ENCODE results near the gene TUSC2.

TUSC2 gene

GRCh38 chr3:50336452-50337174, 8.6 kb upstream of the TUSC2 start:
- Histone ChIP-seq H3K36me3 (ENCODE audit: insufficient read depth, low read length) (peaks cover 43% of the 10 kb centered on the region), H3K9ac (ENCODE audit: low read depth, low read length) (peak overlapping the region; percentile 93), H3K4me3 (ENCODE audit: low read depth in 1 of 2, low read length in 2 of 2) (peak overlapping the region; percentile 66 to 90), H3K27ac (ENCODE audit: low read length) (peak overlapping the region; percentile 98), H3K9me3 (ENCODE audit: insufficient read depth, low read length, severe bottlenecking) (no peaks in the 10 kb centered on the region), H3K4me2 (ENCODE audit: insufficient read depth, low read length) (peak overlapping the region; percentile 81), H3K27me3 (ENCODE audit: insufficient read depth, low read length, poor library complexity) (peaks cover 4% of the 10 kb centered on the region), H4K20me1 (ENCODE audit: insufficient read depth, low read length) (peaks cover 45% of the 10 kb centered on the region), H2AFZ (ENCODE audit: low read depth, low read length) (peak overlapping the region; percentile 78), H3K79me2 (ENCODE audit: insufficient read depth, low read length) (peaks cover 71% of the 10 kb centered on the region), H3K4me1 (ENCODE audit: insufficient read depth, low read length) (peaks cover 69% of the 10 kb centered on the region)
- TF ChIP-seq, protein P1, sequence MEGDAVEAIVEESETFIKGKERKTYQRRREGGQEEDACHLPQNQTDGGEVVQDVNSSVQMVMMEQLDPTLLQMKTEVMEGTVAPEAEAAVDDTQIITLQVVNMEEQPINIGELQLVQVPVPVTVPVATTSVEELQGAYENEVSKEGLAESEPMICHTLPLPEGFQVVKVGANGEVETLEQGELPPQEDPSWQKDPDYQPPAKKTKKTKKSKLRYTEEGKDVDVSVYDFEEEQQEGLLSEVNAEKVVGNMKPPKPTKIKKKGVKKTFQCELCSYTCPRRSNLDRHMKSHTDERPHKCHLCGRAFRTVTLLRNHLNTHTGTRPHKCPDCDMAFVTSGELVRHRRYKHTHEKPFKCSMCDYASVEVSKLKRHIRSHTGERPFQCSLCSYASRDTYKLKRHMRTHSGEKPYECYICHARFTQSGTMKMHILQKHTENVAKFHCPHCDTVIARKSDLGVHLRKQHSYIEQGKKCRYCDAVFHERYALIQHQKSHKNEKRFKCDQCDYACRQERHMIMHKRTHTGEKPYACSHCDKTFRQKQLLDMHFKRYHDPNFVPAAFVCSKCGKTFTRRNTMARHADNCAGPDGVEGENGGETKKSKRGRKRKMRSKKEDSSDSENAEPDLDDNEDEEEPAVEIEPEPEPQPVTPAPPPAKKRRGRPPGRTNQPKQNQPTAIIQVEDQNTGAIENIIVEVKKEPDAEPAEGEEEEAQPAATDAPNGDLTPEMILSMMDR (IDR thresholded peaks at IDR 0.05; ENCODE audit: borderline replicate concordance, extremely low read depth, low read length, poor library complexity, severe bottlenecking), result peak; percentile 1
- no peak for TF ChIP-seq EZH2 (IDR thresholded peaks at IDR 0.05; ENCODE audit: borderline replicate concordance, low read depth, low read length, severe bottlenecking)
- no peak for DNase-seq
- ATAC-seq (ENCODE audit: insufficient read depth, low read depth), result peak; percentile 62

DNA sequence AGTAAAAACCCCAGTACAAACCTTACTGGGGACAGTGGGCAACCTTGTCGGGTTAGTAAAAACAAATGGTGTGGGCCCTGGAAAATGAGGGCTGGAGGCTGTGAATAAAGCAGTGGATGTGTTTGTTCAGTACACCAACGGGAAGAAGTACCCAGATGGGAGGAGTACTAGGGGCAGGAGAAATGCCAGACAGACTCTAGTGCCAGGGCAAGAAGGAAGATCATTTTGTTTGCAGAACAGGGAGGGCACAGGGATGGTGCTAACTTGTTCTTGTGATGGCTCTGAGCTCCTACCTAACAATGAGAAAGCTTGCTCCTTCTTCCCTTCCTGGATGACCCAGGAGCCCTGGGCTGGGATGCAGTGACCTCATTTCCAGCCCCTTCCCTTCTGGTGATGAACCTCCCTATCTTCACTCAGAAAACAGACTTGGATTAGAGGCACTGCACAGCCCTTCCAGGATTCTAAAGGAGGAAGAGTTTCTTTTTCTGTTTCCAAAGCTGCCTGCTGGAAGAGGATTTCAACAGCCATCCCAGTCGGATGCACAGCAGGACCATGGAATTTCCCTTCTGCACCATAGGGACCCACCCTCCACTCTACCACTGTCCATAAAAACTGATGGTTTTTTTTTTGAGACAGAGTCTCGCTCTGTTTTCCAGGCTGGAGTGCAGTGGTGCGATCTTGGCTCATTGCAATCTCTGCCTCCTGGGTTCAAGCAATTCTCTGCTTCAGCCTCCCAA, 6.5 kb upstream of the TUSC2 start:
- no peak overlapping the region for H2AFZ ChIP-seq (ENCODE audit: low read depth, low read length)
- H4K20me1 ChIP-seq (ENCODE audit: insufficient read depth, low read length), result peaks cover 53% of the 10 kb centered on the region
- H3K27ac ChIP-seq (ENCODE audit: low read length), result peak overlapping the region; percentile 48; the same call in 1 of the 2 replicates
- peaks cover 64% of the 10 kb centered on the region for H3K36me3 ChIP-seq (ENCODE audit: insufficient read depth, low read length)
- peaks cover 73% of the 10 kb centered on the region for H3K4me1 ChIP-seq (ENCODE audit: insufficient read depth, low read length)
- H3K79me2 ChIP-seq (ENCODE audit: insufficient read depth, low read length), result peaks cover 77% of the 10 kb centered on the region
- peak overlapping the region; percentile 39; the same call in 1 of the 2 replicates for H3K9ac ChIP-seq (ENCODE audit: low read depth, low read length)
- no peaks in the 10 kb centered on the region for H3K27me3 ChIP-seq (ENCODE audit: insufficient read depth, low read length, poor library complexity)
- H3K4me2 ChIP-seq (ENCODE audit: insufficient read depth, low read length), result peak overlapping the region; percentile 81
- no peak for TF ChIP-seq EZH2 (IDR thresholded peaks at IDR 0.05; ENCODE audit: borderline replicate concordance, low read depth, low read length, severe bottlenecking)
- no peak for ATAC-seq (ENCODE audit: insufficient read depth, low read depth)
- no peak for DNase-seq
- peak overlapping the region in 1 of 2 experiments; percentile 29; a peak in 2 of 4 replicates for H3K4me3 ChIP-seq (ENCODE audit: low read depth in 1 of 2, low read length in 2 of 2)
- H3K9me3 ChIP-seq (ENCODE audit: insufficient read depth, low read length, severe bottlenecking), result no peaks in the 10 kb centered on the region

GRCh38 chr3:50333744-50334328, 5.8 kb upstream of the TUSC2 start:
- DNase-seq (no peak), ATAC-seq (ENCODE audit: insufficient read depth, low read depth) (no peak)
- peaks cover 67% of the 10 kb centered on the region for H3K36me3 ChIP-seq (ENCODE audit: insufficient read depth, low read length)
- peak overlapping the region; percentile 39; the same call in 1 of the 2 replicates for H3K9ac ChIP-seq (ENCODE audit: low read depth, low read length)
- peaks cover 53% of the 10 kb centered on the region for H4K20me1 ChIP-seq (ENCODE audit: insufficient read depth, low read length)
- no peak for TF ChIP-seq EZH2 (IDR thresholded peaks at IDR 0.05; ENCODE audit: borderline replicate concordance, low read depth, low read length, severe bottlenecking)
- TF ChIP-seq, protein P1 (IDR thresholded peaks at IDR 0.05; ENCODE audit: borderline replicate concordance, extremely low read depth, low read length, poor library complexity, severe bottlenecking), result no peak
- no peaks in the 10 kb centered on the region for H3K9me3 ChIP-seq (ENCODE audit: insufficient read depth, low read length, severe bottlenecking)
- peaks cover 75% of the 10 kb centered on the region for H3K79me2 ChIP-seq (ENCODE audit: insufficient read depth, low read length)
- peak overlapping the region; percentile 48; the same call in 1 of the 2 replicates for H3K27ac ChIP-seq (ENCODE audit: low read length)
- peaks cover 76% of the 10 kb centered on the region for H3K4me1 ChIP-seq (ENCODE audit: insufficient read depth, low read length)
- H3K4me3 ChIP-seq (ENCODE audit: low read depth in 1 of 2, low read length in 2 of 2), result 0 out of 4 replicates have a peak overlapping the region, but pooled peaks of 1 of the 2 experiments have one; percentile 29
- no peak overlapping the region for H2AFZ ChIP-seq (ENCODE audit: low read depth, low read length)
- peak overlapping the region; percentile 81 for H3K4me2 ChIP-seq (ENCODE audit: insufficient read depth, low read length)
- H3K27me3 ChIP-seq (ENCODE audit: insufficient read depth, low read length, poor library complexity), result no peaks in the 10 kb centered on the region

Data from DND-41 (cell line).